Measurements from ENCODE around the gene MMP23B. TPM values are rescaled to one million over a fixed set of nuclear protein-coding genes. Genes with fewer than 3 reads are reported as not detected.
A peak's percentile ranks its signal among the peaks of the same experiment; 100 is the strongest.

The MMP23B gene
- total and polyA plus RNA-seq, 7 donors = 1.8 to 58.7 (median 3.6) TPM

DNA sequence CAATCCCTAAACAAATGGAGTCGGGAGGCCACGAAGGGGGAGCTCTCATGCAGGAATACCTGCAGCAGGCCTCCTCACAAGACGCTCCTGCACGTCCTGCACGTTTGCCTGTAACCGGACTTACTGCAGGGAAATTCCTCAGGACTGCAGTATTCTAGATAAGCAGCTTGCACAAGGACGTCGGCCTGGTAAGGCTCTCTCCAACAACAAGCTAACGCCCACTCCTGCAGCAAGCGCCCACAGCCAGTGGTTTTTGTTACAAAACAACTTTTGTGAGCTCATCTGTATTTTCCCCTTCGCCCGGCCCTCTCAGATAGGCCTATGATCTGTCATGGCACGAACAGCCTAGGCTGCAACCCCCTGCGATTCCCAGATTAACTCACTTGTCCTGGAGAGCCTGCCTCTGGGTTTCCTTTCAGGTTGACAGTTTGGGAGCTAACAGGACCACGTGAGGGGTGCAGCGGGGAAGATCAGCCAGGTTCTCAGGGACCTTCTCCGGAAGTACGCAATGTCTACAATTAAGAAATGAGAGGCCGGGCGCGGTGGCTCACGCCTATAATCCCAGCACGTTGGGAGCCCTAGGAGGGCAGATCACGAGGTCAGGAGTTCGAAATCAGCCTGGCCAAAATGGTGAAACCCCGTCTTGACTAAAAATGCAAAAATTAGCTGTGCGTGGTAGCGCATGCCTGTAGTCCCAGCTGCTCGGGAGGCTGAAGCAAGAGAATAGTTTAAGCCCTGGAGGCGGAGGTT lies 17.6 kb upstream of the MMP23B start:
- no peak for DNase-seq
- no peaks in the 10 kb centered on the region for H3K9me3 ChIP-seq
- no peaks in the 10 kb centered on the region for H3K27me3 ChIP-seq
- peaks cover 0 to 18% (median 3%) of the 10 kb centered on the region in 4 donors for H3K36me3 ChIP-seq
- no peak for TF ChIP-seq POLR2AphosphoS5 (IDR thresholded peaks at IDR 0.05)
- TF ChIP-seq, protein P1, sequence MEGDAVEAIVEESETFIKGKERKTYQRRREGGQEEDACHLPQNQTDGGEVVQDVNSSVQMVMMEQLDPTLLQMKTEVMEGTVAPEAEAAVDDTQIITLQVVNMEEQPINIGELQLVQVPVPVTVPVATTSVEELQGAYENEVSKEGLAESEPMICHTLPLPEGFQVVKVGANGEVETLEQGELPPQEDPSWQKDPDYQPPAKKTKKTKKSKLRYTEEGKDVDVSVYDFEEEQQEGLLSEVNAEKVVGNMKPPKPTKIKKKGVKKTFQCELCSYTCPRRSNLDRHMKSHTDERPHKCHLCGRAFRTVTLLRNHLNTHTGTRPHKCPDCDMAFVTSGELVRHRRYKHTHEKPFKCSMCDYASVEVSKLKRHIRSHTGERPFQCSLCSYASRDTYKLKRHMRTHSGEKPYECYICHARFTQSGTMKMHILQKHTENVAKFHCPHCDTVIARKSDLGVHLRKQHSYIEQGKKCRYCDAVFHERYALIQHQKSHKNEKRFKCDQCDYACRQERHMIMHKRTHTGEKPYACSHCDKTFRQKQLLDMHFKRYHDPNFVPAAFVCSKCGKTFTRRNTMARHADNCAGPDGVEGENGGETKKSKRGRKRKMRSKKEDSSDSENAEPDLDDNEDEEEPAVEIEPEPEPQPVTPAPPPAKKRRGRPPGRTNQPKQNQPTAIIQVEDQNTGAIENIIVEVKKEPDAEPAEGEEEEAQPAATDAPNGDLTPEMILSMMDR (IDR thresholded peaks at IDR 0.05) = no peak
- no peak for TF ChIP-seq EP300 (IDR thresholded peaks at IDR 0.05)
- no peak for TF ChIP-seq POLR2A (IDR thresholded peaks at IDR 0.05)
- 4 to 21% methylated on average over 30 of the region's 30 CpGs for WGBS, 2 donors
- H3K4me1 ChIP-seq = peaks cover 0 to 37% (median 32%) of the 10 kb centered on the region in 4 donors
- intact Hi-C loops (cut with DNase I) = loop anchor here (2.0 kb wide), 1 partner anchor 40 kb away; the partner anchor contains the start of gene SSU72
- peak overlapping the region; percentile 100 for H3K27ac ChIP-seq
- H3K4me3 ChIP-seq = peak overlapping the region; percentile 72 to 99 (median 98)

DNA sequence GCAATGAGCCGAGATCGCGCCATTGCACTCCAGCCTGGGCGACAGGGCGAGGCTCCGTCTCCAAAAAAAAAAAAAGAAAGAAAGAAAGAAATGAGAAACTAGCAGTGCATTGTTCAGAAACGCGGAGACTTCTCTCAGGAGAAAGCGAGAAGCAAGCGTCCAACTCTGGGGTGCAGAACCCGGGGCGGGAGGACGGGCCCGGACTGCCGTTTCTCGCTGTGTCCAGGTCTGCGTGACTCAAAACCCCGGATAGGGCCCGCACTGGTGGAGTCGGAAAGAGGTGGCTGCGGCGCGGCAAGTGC lies 17.1 kb upstream of the MMP23B start:
- H3K36me3 ChIP-seq = peaks cover 0 to 18% (median 3%) of the 10 kb centered on the region in 4 donors
- 0% methylated on average over 23 of the region's 23 CpGs for WGBS, 2 donors
- peak overlapping the region; percentile 100 for H3K27ac ChIP-seq
- H3K9me3 ChIP-seq = no peaks in the 10 kb centered on the region
- H3K4me1 ChIP-seq = peaks cover 0 to 37% (median 32%) of the 10 kb centered on the region in 4 donors
- no peaks in the 10 kb centered on the region for H3K27me3 ChIP-seq
- TF ChIP-seq POLR2A (IDR thresholded peaks at IDR 0.05) (no peak), POLR2AphosphoS5 (IDR thresholded peaks at IDR 0.05) (no peak), EP300 (IDR thresholded peaks at IDR 0.05) (no peak)
- TF ChIP-seq, protein P1 (IDR thresholded peaks at IDR 0.05) = no peak
- intact Hi-C loops (cut with DNase I) = loop anchor here (2.0 kb wide), 1 partner anchor 40 kb away; the partner anchor contains the start of gene SSU72
- peak overlapping the region; percentile 72 to 99 (median 98) for H3K4me3 ChIP-seq
- no peak for DNase-seq

DNA sequence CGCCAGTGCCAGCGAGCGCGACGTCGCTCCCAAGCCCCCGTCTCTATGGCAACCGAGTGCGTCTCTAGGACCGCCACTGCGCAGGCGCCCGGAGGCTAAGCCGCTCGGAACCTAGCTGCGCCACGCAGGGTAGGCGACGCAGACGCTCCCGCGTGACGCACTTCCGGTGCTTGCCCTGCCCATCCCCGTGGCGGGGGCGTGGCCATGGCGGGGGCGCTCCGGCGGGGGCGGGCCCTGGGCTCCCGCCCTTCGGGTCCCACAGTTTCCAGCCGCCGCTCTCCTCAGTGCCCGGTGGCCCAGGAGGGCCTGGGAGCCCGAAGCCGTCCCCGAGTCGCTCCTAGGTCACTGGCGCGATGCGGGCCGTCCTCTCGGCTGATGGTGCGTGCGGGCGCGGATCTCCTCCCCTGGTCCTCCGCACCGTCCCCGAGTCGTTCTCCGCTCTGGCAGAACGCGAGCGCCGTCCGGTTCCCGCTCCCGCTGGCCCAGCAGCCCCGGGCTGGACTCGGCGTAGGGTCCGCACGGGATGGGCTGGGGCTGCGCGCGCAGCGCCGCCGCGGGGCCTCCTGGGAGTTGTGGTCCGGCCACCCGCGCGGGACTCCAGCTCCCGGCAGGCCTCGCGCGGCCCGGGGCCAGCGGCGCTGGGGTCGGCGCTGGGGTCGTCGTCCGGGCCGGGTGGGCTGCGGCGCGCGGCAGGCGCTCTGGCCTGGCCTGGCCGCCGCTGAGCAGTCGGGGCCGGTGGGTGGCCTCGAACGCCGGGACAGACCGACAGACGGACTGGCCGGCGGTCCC lies 16.5 kb upstream of the MMP23B start, which contains the start of gene MIB2:
Gene MIB2, plus strand, starts transcription at position 245 of the 789 bp plus-strand sequence. CDS start 7,953 bp downstream, outside the sequence.
- peak within 1 kb of the TSS; percentile 72 to 99 (median 98) for H3K4me3 ChIP-seq
- H3K9me3 ChIP-seq = no peaks in the 10 kb centered on the region
- intact Hi-C loops (cut with DNase I) = loop anchor here (2.0 kb wide), 1 partner anchor 41 kb away; the partner anchor contains the start of gene SSU72
- WGBS, 2 donors = 0 to 1% methylated on average over 107 of the region's 107 CpGs
- H3K27ac ChIP-seq = peak within 1 kb of the TSS; percentile 100
- TF ChIP-seq, protein P1 (IDR thresholded peaks at IDR 0.05) = no peak
- peak; percentile 53 to 72 for TF ChIP-seq POLR2A (IDR thresholded peaks at IDR 0.05)
- TF ChIP-seq POLR2AphosphoS5 (IDR thresholded peaks at IDR 0.05) = peak; percentile 69 to 91 (median 84)
- peak in 1 of 4 donors; percentile 66 for TF ChIP-seq EP300 (IDR thresholded peaks at IDR 0.05)
- H3K36me3 ChIP-seq = peaks cover 0 to 18% (median 3%) of the 10 kb centered on the region in 4 donors
- H3K27me3 ChIP-seq = no peaks in the 10 kb centered on the region
- peak; percentile 98 for DNase-seq
- H3K4me1 ChIP-seq = peaks cover 0 to 37% (median 32%) of the 10 kb centered on the region in 4 donors

DNA sequence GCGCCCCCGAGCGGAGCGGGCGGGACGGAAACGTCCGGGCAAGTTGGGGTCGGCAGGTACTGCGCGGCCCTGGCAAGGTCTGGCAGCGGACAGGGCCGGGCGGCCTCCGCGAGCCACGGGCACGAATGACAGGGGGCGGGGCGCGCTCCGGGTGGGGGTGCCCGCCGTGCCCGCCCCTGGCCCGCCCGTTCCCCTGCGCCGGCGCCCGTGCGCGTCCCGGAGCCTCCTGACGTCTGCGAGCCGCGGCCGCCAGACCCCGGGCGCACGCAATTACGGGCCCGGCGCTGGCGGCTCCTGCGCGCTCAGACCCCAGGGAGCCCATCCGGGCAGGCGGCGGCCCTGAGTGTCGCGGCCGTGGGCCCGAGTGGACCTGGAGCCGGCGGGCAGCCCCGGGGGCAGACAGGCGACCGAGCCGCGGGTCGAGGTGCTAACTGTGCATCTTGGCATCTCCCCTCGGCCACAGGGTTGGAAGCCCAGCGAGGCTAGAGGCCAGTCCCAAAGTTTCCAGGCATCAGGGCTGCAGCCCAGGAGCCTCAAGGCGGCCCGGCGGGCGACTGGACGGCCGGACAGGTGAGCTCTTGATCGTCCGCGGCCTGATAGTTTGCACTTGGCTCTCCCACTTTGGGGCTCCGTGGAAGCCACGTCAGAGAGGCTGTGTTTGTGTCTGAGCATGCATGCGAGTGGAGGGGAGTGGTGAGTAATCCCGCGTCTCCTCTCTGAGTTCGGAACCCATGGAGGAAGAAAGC lies 15.8 kb upstream of the MMP23B start:
- 2 to 7% methylated on average over 80 of the region's 80 CpGs for WGBS, 2 donors
- intact Hi-C loops (cut with DNase I) = no loop called here
- DNase-seq = no peak

More for the DNA sequence above, 15.8 kb upstream of the MMP23B start:
- Histone ChIP-seq H3K4me3 (peak overlapping the region; percentile 72 to 99 (median 98)), H3K9me3 (no peaks in the 10 kb centered on the region), H3K4me1 (peaks cover 0 to 37% (median 30%) of the 10 kb centered on the region in 4 donors), H3K27me3 (no peaks in the 10 kb centered on the region), H3K36me3 (peaks cover 0 to 18% (median 3%) of the 10 kb centered on the region in 4 donors), H3K27ac (peak overlapping the region; percentile 100)
- no peak for TF ChIP-seq POLR2A (IDR thresholded peaks at IDR 0.05)
- TF ChIP-seq EP300 (IDR thresholded peaks at IDR 0.05) = no peak

Data from sigmoid colon (tissue), 7 donors.